Caco-2 (cell line): ENCODE measurements around the gene OXNAD1. TPM values are rescaled to one million over a fixed set of nuclear protein-coding genes. Genes with fewer than 3 reads are reported as not detected.
A peak's percentile ranks its signal among the peaks of the same experiment; 100 is the strongest.

Experiments used
- Bru-seq: library from RNA; stranded (reverse); fragments of 400-500 nt; gene quantifications from one replicate; lab custom pipeline; 2021; lab: Mats Ljungman, UMichigan
- BruChase-seq, 2 experiments: library from RNA; stranded (reverse); fragments of 400-500 nt; gene quantifications; one replicate each; lab custom pipeline; 2021; lab: Mats Ljungman, UMichigan
- BruUV-seq: library from RNA; stranded (reverse); fragments of 400-500 nt; replicated peaks from 2 replicates; lab custom pipeline; 2021; lab: Mats Ljungman, UMichigan
- CTCF ChIA-PET: fragments of 300-600 bp; sonication (Branson Sonifier 250); formaldehyde crosslinking; loops from one replicate; lab custom pipeline; 2022; ENCODE audit warnings: antibody characterized with exemption; lab: Charles Lee
- POLR2A ChIA-PET: fragments of 300-600 bp; sonication (Branson Sonifier 250); formaldehyde crosslinking; loops from one replicate; lab custom pipeline; 2022; ENCODE audit warnings: antibody characterized with exemption; lab: Charles Lee
- DNase-seq, 2 experiments: peaks; one replicate each; pipeline versions ENCODE4 v3.0.0 to v3.0.0-alpha.2; 2020 to 2022
- H3K27me3 ChIP-seq: replicated peaks from 2 replicates; pipeline ENCODE4 v1.6.0; 2011; ENCODE audit warnings: low read length; ENCODE audit not compliant: control insufficient read depth, insufficient read depth
- H3K36me3 ChIP-seq: 2 replicates; pipeline ENCODE4 v1.5.1; 2011; ENCODE audit warnings: low read length; ENCODE audit not compliant: control insufficient read depth, insufficient read depth
- H3K4me1 ChIP-seq: fragments of 250-450 bp; sonication (Bioruptor Pico); 2 replicates; pipeline ENCODE4 v1.5.1; 2020; ENCODE audit warnings: mild to moderate bottlenecking
- H3K4me3 ChIP-seq: 2 replicates; pipeline ENCODE4 v1.5.1; 2011; ENCODE audit warnings: low read depth, mild to moderate bottlenecking, control low read depth, low read length
- H3K9me3 ChIP-seq: fragments of 250-450 bp; sonication (Bioruptor Pico); 2 replicates; pipeline ENCODE4 v1.5.1; 2020; ENCODE audit warnings: mild to moderate bottlenecking, moderate library complexity
- H3K27ac Mint-ChIP-seq: one replicate; pipeline ENCODE4 v1.8.0; 2022; ENCODE audit warnings: mixed read lengths; ENCODE audit not compliant: unreplicated experiment
- H3K27me3 Mint-ChIP-seq: one replicate; pipeline ENCODE4 v1.8.0; 2022; ENCODE audit warnings: mixed read lengths; ENCODE audit not compliant: insufficient read depth, unreplicated experiment
- H3K36me3 Mint-ChIP-seq: one replicate; pipeline ENCODE4 v1.8.0; 2022; ENCODE audit warnings: mild to moderate bottlenecking, mixed read lengths; ENCODE audit not compliant: insufficient read depth, unreplicated experiment
- H3K4me1 Mint-ChIP-seq: one replicate; pipeline ENCODE4 v1.8.0; 2022; ENCODE audit warnings: low read depth, mixed read lengths; ENCODE audit not compliant: unreplicated experiment
- H3K4me3 Mint-ChIP-seq: one replicate; pipeline ENCODE4 v1.8.0; 2022; ENCODE audit warnings: mild to moderate bottlenecking, moderate library complexity, mixed read lengths; ENCODE audit not compliant: unreplicated experiment
- H3K9me3 Mint-ChIP-seq: one replicate; pipeline ENCODE4 v1.8.0; 2022; ENCODE audit warnings: mixed read lengths; ENCODE audit not compliant: unreplicated experiment
- intact Hi-C: fragments of 100-400 bp; cut with micrococcal nuclease; formaldehyde crosslinking; loops from one replicate; pipeline ENCODE4 v1.10.0; 2022; ENCODE audit not compliant: unreplicated experiment
- long read RNA-seq: library from polyadenylated mRNA; stranded (forward); transcript quantifications from one replicate; pipeline ENCODE4 v2.0.0, GENCODE V29; 2022
- total RNA-seq: library from RNA; stranded (reverse); gene quantifications from 2 replicates; pipeline ENCODE4 v1.2.3, GENCODE V29; 2022
- TF ChIP-seq, protein P1 (sequence below), 2 experiments: fragments of 200-600 bp in 1 of 2; IDR thresholded peaks; 1 replicate in 1 of 2; 2 replicates in 1 of 2; pipeline versions ENCODE4 v1.5.1 to v1.8.0; 2011 to 2022; ENCODE audit warnings: antibody characterized with exemption in 1 of 2, control low read depth in 1 of 2, inconsistent platforms in 1 of 2, low read depth in 1 of 2, low read length in 1 of 2, mild to moderate bottlenecking in 1 of 2, moderate library complexity in 1 of 2; ENCODE audit not compliant: insufficient read depth in 1 of 2, severe bottlenecking in 1 of 2, unreplicated experiment in 1 of 2

The OXNAD1 gene, protein sequence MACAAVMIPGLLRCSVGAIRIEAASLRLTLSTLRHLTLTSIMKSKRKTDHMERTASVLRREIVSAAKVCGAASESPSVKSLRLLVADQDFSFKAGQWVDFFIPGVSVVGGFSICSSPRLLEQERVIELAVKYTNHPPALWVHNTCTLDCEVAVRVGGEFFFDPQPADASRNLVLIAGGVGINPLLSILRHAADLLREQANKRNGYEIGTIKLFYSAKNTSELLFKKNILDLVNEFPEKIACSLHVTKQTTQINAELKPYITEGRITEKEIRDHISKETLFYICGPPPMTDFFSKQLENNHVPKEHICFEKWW
- total RNA-seq (20.0 and 22.9 TPM in 2 replicates), Bru-seq, nascent RNA (percentile 75 among the genes with signal in this experiment), BruChase-seq, experiment 1, labeled RNA remaining after a 2-hour chase (percentile 78 among the genes with signal in this experiment), BruChase-seq, experiment 2, labeled RNA remaining after a 6-hour chase (percentile 73 among the genes with signal in this experiment)
- long read RNA-seq, transcript OXNAD1-201 (9 exons, 3,929 nt) = major isoform, 22 of 46 reads
- long read RNA-seq, transcript OXNAD1-209 (9 exons, 3,983 nt) = minor isoform, 6 of 46 reads
- long read RNA-seq, partial matches to known transcripts = 6 of 46 reads
- long read RNA-seq, other reads (novel, unspliced or antisense) = 12 of 46 reads

DNA sequence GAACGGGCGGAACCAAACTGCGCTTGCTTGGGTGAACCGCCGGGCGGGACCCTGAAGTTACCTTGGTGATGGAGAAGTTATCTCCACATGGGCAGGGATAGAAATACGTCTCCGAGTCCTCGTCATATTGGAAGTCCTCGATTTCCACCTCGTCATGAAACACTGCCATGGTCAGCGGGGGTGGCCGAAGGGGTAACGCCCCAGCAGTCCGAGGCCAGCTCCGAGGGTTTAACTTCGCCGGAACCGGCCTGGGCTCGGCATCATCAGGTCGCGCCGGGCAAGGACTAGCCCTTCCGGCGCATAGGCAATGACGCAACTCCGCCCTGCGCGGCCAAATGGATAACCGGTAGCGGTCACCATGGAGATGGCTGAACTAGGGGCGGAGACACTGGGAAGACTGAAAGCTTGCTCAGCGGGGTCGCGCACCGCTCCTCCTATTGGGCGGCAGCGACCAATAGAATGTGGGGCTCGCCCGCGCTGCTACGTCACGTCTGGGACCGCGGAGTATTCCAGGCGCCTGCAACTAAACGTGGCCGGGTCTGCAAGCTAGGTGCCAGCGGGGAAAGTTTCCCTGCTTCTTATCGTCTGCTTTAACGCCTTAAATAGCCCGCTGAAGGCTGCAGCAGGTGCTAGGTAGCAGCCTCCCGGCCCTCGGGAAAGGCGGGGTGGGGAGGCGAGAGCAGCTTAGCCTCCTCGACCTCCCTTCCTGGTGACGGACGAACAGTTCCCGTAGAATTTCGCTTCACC, at the start of gene OXNAD1, which contains the start of gene DPH3:
Gene OXNAD1, plus strand, starts transcription at position 505 of the 747 bp plus-strand sequence. CDS start 5,741 bp downstream, outside the sequence.
Gene DPH3, minus strand, starts transcription at position 236 of the 747 bp plus-strand sequence. Its CDS starts 67 bp downstream, at position 169.
- H3K4me3 Mint-ChIP-seq = peak within 1 kb of the TSS; percentile 76
- no peaks in the 10 kb centered on the region for H3K9me3 ChIP-seq
- no peaks in the 10 kb centered on the region for H3K27me3 Mint-ChIP-seq
- TF ChIP-seq, protein P1, sequence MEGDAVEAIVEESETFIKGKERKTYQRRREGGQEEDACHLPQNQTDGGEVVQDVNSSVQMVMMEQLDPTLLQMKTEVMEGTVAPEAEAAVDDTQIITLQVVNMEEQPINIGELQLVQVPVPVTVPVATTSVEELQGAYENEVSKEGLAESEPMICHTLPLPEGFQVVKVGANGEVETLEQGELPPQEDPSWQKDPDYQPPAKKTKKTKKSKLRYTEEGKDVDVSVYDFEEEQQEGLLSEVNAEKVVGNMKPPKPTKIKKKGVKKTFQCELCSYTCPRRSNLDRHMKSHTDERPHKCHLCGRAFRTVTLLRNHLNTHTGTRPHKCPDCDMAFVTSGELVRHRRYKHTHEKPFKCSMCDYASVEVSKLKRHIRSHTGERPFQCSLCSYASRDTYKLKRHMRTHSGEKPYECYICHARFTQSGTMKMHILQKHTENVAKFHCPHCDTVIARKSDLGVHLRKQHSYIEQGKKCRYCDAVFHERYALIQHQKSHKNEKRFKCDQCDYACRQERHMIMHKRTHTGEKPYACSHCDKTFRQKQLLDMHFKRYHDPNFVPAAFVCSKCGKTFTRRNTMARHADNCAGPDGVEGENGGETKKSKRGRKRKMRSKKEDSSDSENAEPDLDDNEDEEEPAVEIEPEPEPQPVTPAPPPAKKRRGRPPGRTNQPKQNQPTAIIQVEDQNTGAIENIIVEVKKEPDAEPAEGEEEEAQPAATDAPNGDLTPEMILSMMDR (IDR thresholded peaks at IDR 0.05; ENCODE audit: insufficient read depth in 1 of 2, low read depth in 1 of 2, low read length in 1 of 2, severe bottlenecking in 1 of 2, unreplicated experiment in 1 of 2) = no peak
- H3K27me3 ChIP-seq = no peaks in the 10 kb centered on the region
- H3K36me3 ChIP-seq = no peaks in the 10 kb centered on the region
- peak within 1 kb of the TSS; percentile 71 for H3K27ac Mint-ChIP-seq
- ChIA-PET POLR2A (interaction anchor here (0.6 to 1.6 kb wide), 5 partner anchors 12 to 205 kb away, joined by 5 to 12 read pairs (median 8); no protein-coding TSS in a partner anchor), CTCF (interaction anchor here (1.0 to 1.3 kb wide), 4 partner anchors 13 to 286 kb away, joined by 4 to 6 read pairs (median 4); no protein-coding TSS in a partner anchor)
- H3K9me3 Mint-ChIP-seq = no peaks in the 10 kb centered on the region
- H3K36me3 Mint-ChIP-seq = peaks cover 17% of the 10 kb centered on the region
- BruUV-seq = no TSS peak
- H3K4me1 ChIP-seq = peaks cover 5% of the 10 kb centered on the region
- peak; percentile 99 for DNase-seq
- H3K4me3 ChIP-seq = peak within 1 kb of the TSS; percentile 76
- H3K4me1 Mint-ChIP-seq = peaks cover 14% of the 10 kb centered on the region
- intact Hi-C loops = no loop called here

DNA sequence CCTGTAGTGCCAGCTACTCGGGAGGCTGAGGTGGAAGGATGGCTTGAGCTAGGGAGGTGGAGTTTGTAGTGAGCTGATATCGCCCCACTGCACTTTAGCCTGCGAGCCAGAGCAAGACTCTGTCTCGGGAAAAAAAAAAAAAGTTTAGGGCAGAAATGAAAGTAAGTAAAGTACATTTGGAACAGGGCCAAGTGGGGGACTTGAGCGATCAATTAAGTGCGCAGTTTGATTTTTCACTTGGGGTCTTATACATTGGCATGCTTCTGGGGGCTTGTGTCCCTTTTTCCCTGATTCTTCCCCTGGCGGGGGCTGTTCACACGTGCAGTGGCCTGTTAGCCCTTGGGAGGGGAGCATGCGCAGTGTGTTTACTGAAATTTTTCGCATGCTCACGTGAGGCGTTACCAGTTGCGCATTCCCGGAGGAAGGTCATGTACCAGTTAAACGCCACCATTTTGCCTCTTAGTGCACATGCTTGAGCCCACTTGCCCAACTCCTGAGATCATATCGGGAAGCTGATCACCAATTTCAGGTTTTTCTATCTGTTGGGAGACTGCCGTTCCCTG, 48.6 kb upstream of the OXNAD1 start:
- Mint-ChIP-seq H3K27ac (no peak overlapping the region), H3K4me3 (no peak overlapping the region), H3K4me1 (no peaks in the 10 kb centered on the region), H3K27me3 (peaks cover 3% of the 10 kb centered on the region), H3K9me3 (no peaks in the 10 kb centered on the region), H3K36me3 (no peaks in the 10 kb centered on the region)
- H3K4me1 ChIP-seq = no peaks in the 10 kb centered on the region
- DNase-seq = no peak
- H3K27me3 ChIP-seq = no peaks in the 10 kb centered on the region; the same call in none of the 2 replicates
- TF ChIP-seq, protein P1 (IDR thresholded peaks at IDR 0.05; ENCODE audit: insufficient read depth in 1 of 2, low read depth in 1 of 2, low read length in 1 of 2, severe bottlenecking in 1 of 2, unreplicated experiment in 1 of 2) = no peak
- H3K4me3 ChIP-seq = no peak overlapping the region
- no peaks in the 10 kb centered on the region for H3K36me3 ChIP-seq
- CTCF ChIA-PET = no interaction called here
- intact Hi-C loops = no loop called here
- POLR2A ChIA-PET = interaction anchor here (0.6 kb wide), 1 partner anchor 156 kb away, joined by 7 read pairs; no protein-coding TSS in a partner anchor
- BruUV-seq = no TSS peak
- no peaks in the 10 kb centered on the region for H3K9me3 ChIP-seq
